GM12878 (cell line): ENCODE measurements around the gene TEX2. TPM values are rescaled to one million over a fixed set of nuclear protein-coding genes. Genes with fewer than 3 reads are reported as not detected.

ENCODE experiments used
- ATAC-seq: fragments of 200-7000 bp; cut with Tn5 transposase; 3 replicates; pipeline ENCODE4 v1.9.1; 2020; ENCODE audit warnings: mild to moderate bottlenecking, moderate library complexity
- BruUV-seq: library from RNA; stranded (reverse); fragments of 400-500 nt; replicated peaks from 2 replicates; lab custom pipeline; 2021; lab: Mats Ljungman, UMichigan
- CTCF ChIA-PET: fragments of 300-600 bp; sonication (Branson Sonifier 250); formaldehyde crosslinking; extraction: SDS; loops from one replicate; lab custom pipeline; 2021; ENCODE audit warnings: inconsistent platforms; lab: Yijun Ruan, JAX
- POLR2A ChIA-PET: fragments of 350-600 bp; formaldehyde crosslinking; extraction: SDS; loops from one replicate; lab custom pipeline; 2021; ENCODE audit warnings: inconsistent platforms; lab: Charles Lee
- RAD21 ChIA-PET: fragments of 300-600 bp; sonication (Branson Sonifier 250); formaldehyde crosslinking; loops from one replicate; lab custom pipeline; 2023; ENCODE audit warnings: antibody characterized with exemption; ENCODE audit not compliant: unreplicated experiment; lab: Charles Lee
- SMC1A ChIA-PET: fragments of 300-600 bp; sonication (Branson Sonifier 250); formaldehyde crosslinking; loops from one replicate; lab custom pipeline; 2023; ENCODE audit not compliant: unreplicated experiment, uncharacterized antibody; lab: Charles Lee
- DNase-seq: peaks from one replicate; pipeline ENCODE4 v3.0.0-alpha.2; 2011; ENCODE audit warnings: low read depth, low spot score
- FAIRE-seq: peaks from 3 replicates; lab custom pipeline; 2011; peaks lifted over from hg19 to GRCh38; lab: Jason Lieb, UNC
- H2AFZ ChIP-seq: 2 replicates; pipeline ENCODE4 v1.6.0; 2011; ENCODE audit warnings: low read depth, low read length, control low read depth; ENCODE audit not compliant: control insufficient read depth
- H3K27ac ChIP-seq: 2 replicates; pipeline ENCODE4 v1.5.1; 2011; ENCODE audit warnings: control low read depth; ENCODE audit not compliant: control insufficient read depth, insufficient read depth
- H3K27me3 ChIP-seq, 2 experiments: replicated peaks in 1 of 2; 2 replicates each; pipeline versions ENCODE4 v1.6.0 to v1.6.1; 2011; ENCODE audit warnings: low read length in 1 of 2; ENCODE audit not compliant: control insufficient read depth in 2 of 2, insufficient read depth in 2 of 2
- H3K36me3 ChIP-seq, 2 experiments: 2 replicates each; pipeline ENCODE4 v1.5.1; 2011; ENCODE audit warnings: low read length in 1 of 2; ENCODE audit not compliant: control insufficient read depth in 2 of 2, insufficient read depth in 2 of 2
- H3K4me1 ChIP-seq: 2 replicates; pipeline ENCODE4 v1.6.1; 2011; ENCODE audit warnings: mild to moderate bottlenecking, low read length, moderate library complexity, mixed read lengths; ENCODE audit not compliant: control insufficient read depth, insufficient read depth
- H3K4me2 ChIP-seq: 2 replicates; pipeline ENCODE4 v1.6.0; 2011; ENCODE audit warnings: control low read depth; ENCODE audit not compliant: control insufficient read depth, insufficient read depth
- H3K4me3 ChIP-seq: fragments of 200-600 bp; sonication (generic); 2 replicates; pipeline ENCODE4 v1.5.1; 2016
- H3K79me2 ChIP-seq: 2 replicates; pipeline ENCODE4 v1.6.0; 2011; ENCODE audit warnings: low read length; ENCODE audit not compliant: control insufficient read depth, insufficient read depth
- H3K9ac ChIP-seq: 2 replicates; pipeline ENCODE4 v1.8.0; 2011; ENCODE audit warnings: low read length, control low read depth, mixed read lengths; ENCODE audit not compliant: control insufficient read depth, insufficient read depth
- H3K9me3 ChIP-seq: replicated peaks from 3 replicates; pipeline ENCODE4 v1.5.1; 2011; ENCODE audit warnings: mild to moderate bottlenecking, low read length; ENCODE audit not compliant: control insufficient read depth, insufficient read depth
- H4K20me1 ChIP-seq: 2 replicates; pipeline ENCODE4 v1.6.0; 2011; ENCODE audit not compliant: control insufficient read depth, insufficient read depth
- BCL11A ChIP-seq: IDR thresholded peaks from 2 replicates; pipeline ENCODE4 v1.6.1; 2011; ENCODE audit warnings: low read depth, low read length
- CEBPZ ChIP-seq: fragments of 150-350 bp; IDR thresholded peaks from 2 replicates; pipeline ENCODE4 v1.6.1; 2016; ENCODE audit warnings: low read depth, low read length
- HCFC1 ChIP-seq: fragments of 150-350 bp; IDR thresholded peaks from 2 replicates; pipeline ENCODE4 v1.6.1; 2014; ENCODE audit warnings: low read length
- MEF2A ChIP-seq: IDR thresholded peaks from 2 replicates; pipeline ENCODE4 v1.6.1; 2011; ENCODE audit warnings: low read depth, mild to moderate bottlenecking, low read length, moderate library complexity; ENCODE audit not compliant: insufficient read depth
- MLLT1 ChIP-seq: fragments of 450-650 bp; IDR thresholded peaks from 2 replicates; pipeline ENCODE4 v1.6.1; 2016; ENCODE audit warnings: mild to moderate bottlenecking
- MYC ChIP-seq: IDR thresholded peaks from 2 replicates; pipeline ENCODE4 v1.6.1; 2011; ENCODE audit warnings: mild to moderate bottlenecking, low read length, moderate library complexity, inconsistent platforms; ENCODE audit not compliant: insufficient read depth, insufficient replicate concordance, insufficient read length, severe bottlenecking
- PBX3 ChIP-seq: IDR thresholded peaks from 2 replicates; pipeline ENCODE4 v1.6.1; 2011; ENCODE audit warnings: mild to moderate bottlenecking, low read depth, low read length, moderate library complexity; ENCODE audit not compliant: insufficient replicate concordance
- SIX5 ChIP-seq: IDR thresholded peaks from 2 replicates; pipeline ENCODE4 v1.6.1; 2011; ENCODE audit warnings: mild to moderate bottlenecking, low read depth, low read length, moderate library complexity; ENCODE audit not compliant: severe bottlenecking
- TAF1 ChIP-seq: IDR thresholded peaks from 2 replicates; pipeline ENCODE4 v1.6.1; 2011; ENCODE audit warnings: mild to moderate bottlenecking, low read depth, low read length, borderline replicate concordance
- TCF7 ChIP-seq: IDR thresholded peaks from 2 replicates; pipeline ENCODE4 v1.6.1; 2014; ENCODE audit warnings: antibody characterized with exemption, borderline replicate concordance
- ZBTB33 ChIP-seq: fragments of 450-650 bp; IDR thresholded peaks from 2 replicates; pipeline ENCODE4 v1.6.1; 2017; ENCODE audit warnings: mild to moderate bottlenecking
- WGBS: methylation state at CpG from one replicate; pipeline ENCODE4 v1.1.6; 2016; ENCODE audit warnings: low lambda C conversion rate; ENCODE audit not compliant: insufficient replicate concordance, insufficient coverage; ENCODE audit errors: missing lambda C conversion rate; 5-methylcytosine and 5-hydroxymethylcytosine counted together
- in situ Hi-C: fragments of 300-500 bp; cut with MboI; formaldehyde crosslinking; loops from 9 replicates; pipeline ENCODE4 v1.14.3; 2018; ENCODE audit warnings: mixed read lengths
- intact Hi-C: fragments of 100-400 bp; cut with micrococcal nuclease; formaldehyde crosslinking; loops from one replicate; pipeline ENCODE4 v1.14.2; 2022; ENCODE audit not compliant: unreplicated experiment
- polyA plus RNA-seq, 11 experiments: library from polyadenylated mRNA; depleted of rRNA in 4 of 11; unstranded in 6 of 11; stranded (reverse) in 5 of 11; fragments of >200 nt; fragmentation: Nextera tagmentation in 4 of 11; fragmentation: Illumina TruSeq in 1 of 11; extraction: Ambion mirVana in 4 of 11; extraction: Trizol in 1 of 11; gene quantifications; 1 replicate in 1 of 11; 2 replicates in 10 of 11; pipeline versions ENCODE4 v1.2.1 to v1.2.3, GENCODE V29; 2011 to 2016; ENCODE audit warnings: inconsistent platforms in 2 of 11, missing spikeins in 2 of 11, low read depth in 1 of 11
- total RNA-seq, 4 experiments: library from RNA; depleted of rRNA in 3 of 4; stranded (reverse); fragments of >200 nt in 3 of 4; fragmentation: Illumina TruSeq in 1 of 4; extraction: Trizol in 1 of 4; gene quantifications; 2 replicates each; pipeline versions ENCODE4 v1.2.1 to v1.2.3, GENCODE V29; 2013 to 2021

TEX2 gene
- total and polyA plus RNA-seq, 10 of the 15 experiments (the other 5 are each of a cell fraction or from before 2014, with no cell fraction given), result 3.8 to 19.9 (median 15.8) TPM

GRCh38 chr17:64209356-64209941 is 53.6 kb downstream of the TEX2 start:
- Histone ChIP-seq H3K36me3 (peaks cover 5% of the 10 kb centered on the region in 2 experiments; a peak in 3 of 4 replicates), H3K4me3 (no peak overlapping the region), H3K4me2 (no peak overlapping the region), H3K27ac (no peak overlapping the region), H4K20me1 (no peaks in the 10 kb centered on the region), H2AFZ (no peak overlapping the region), H3K4me1 (no peaks in the 10 kb centered on the region), H3K27me3 (no peaks in the 10 kb centered on the region), H3K79me2 (no peaks in the 10 kb centered on the region), H3K9me3 (no peaks in the 10 kb centered on the region), H3K9ac (no peak overlapping the region)
- DNase-seq (no peak), FAIRE-seq (no peak), ATAC-seq (no peak)
- CTCF ChIA-PET, result interaction anchor here (1.4 kb wide), 1 partner anchor 10 kb away, joined by 4 read pairs; no protein-coding TSS in a partner anchor
- SMC1A ChIA-PET, result interaction anchor here (1.0 to 1.3 kb wide), 3 partner anchors 11 to 60 kb away, joined by 3 read pairs; no protein-coding TSS in a partner anchor
- 98% methylated on average over 5 of the region's 5 CpGs for WGBS
- POLR2A ChIA-PET, result no interaction called here
- in situ Hi-C loops (no loop called here), intact Hi-C loops (no loop called here)
- BruUV-seq, result no TSS peak
- RAD21 ChIA-PET, result no interaction called here
- TF ChIP-seq CEBPZ, result no peak
- TF ChIP-seq SIX5, result no peak
- no peak for TF ChIP-seq BCL11A
- TF ChIP-seq ZBTB33, result no peak
- TF ChIP-seq PBX3, result no peak
- no peak for TF ChIP-seq MEF2A
- TF ChIP-seq HCFC1, result no peak
- no peak for TF ChIP-seq MYC
- TF ChIP-seq TCF7, result no peak
- TF ChIP-seq TAF1, result no peak
- TF ChIP-seq MLLT1, result no peak
